Measurements from ENCODE around the gene NEK7.

The NEK7 gene

DNA sequence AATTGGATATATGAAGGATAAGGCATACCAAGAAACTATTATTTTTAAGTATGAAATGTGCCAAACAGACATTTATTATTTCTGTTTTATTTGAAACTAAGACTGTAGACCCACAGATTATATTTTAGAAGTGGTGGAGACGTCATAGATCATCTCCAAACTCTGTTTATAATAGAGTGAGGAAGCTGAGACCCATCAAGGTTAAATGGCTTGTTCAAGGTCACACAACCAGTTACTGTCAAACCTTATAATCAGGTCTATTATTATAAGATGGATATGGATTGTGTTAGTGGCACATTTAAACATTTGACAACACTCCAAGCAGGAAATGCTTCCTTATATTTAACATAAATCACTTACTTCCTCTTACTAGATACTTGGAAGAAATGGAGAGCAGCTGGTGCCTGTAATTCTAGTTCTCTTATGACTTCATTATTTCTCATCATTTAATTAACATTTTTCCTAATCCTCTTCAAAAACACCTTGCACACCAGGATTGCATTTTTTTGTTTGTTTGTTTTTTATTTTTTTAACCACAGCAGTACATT lies 117.0 kb downstream of the NEK7 start:
- Histone ChIP-seq H3K27ac (ENCODE audit: insufficient read depth, low read length, poor library complexity, severe bottlenecking) (no peak overlapping the region), H3K4me1 (ENCODE audit: control insufficient read depth, insufficient read depth, low read length, poor library complexity, severe bottlenecking) (no peaks in the 10 kb centered on the region), H3K36me3 (ENCODE audit: control insufficient read depth, insufficient read depth, low read length) (no peaks in the 10 kb centered on the region), H3K27me3 (replicated peaks; ENCODE audit: control insufficient read depth, insufficient read depth, low read length, poor library complexity, severe bottlenecking) (no peaks in the 10 kb centered on the region), H3K9me3 (ENCODE audit: control insufficient read depth, low read length) (no peaks in the 10 kb centered on the region), H3K4me3 (ENCODE audit: insufficient read depth, low read depth, low read length, poor library complexity, severe bottlenecking) (no peak overlapping the region)
- DNase-seq = no peak

DNA sequence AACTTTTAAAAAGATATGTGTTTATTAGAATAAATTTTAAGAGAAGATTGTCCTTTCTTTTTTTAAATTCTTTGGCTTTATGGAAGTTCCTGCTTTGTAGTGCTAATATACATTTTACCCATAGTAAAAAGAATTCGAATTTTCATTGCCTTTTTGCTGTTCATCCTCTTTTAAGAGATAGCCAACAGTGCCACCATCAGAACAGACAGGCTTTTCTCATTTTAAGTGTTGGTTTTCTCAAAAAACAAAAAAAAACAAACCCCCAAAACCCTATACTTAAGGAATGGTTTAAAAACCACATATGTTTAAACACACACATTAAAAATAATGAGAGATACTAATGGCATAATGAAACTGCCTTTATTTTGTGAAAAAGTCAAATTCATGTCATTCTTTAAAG lies 118.8 kb downstream of the NEK7 start:
- H3K9me3 ChIP-seq (ENCODE audit: control insufficient read depth, low read length) = no peaks in the 10 kb centered on the region
- no peaks in the 10 kb centered on the region for H3K36me3 ChIP-seq (ENCODE audit: control insufficient read depth, insufficient read depth, low read length)
- no peaks in the 10 kb centered on the region for H3K27me3 ChIP-seq (replicated peaks; ENCODE audit: control insufficient read depth, insufficient read depth, low read length, poor library complexity, severe bottlenecking)
- no peak overlapping the region for H3K27ac ChIP-seq (ENCODE audit: insufficient read depth, low read length, poor library complexity, severe bottlenecking)
- H3K4me1 ChIP-seq (ENCODE audit: control insufficient read depth, insufficient read depth, low read length, poor library complexity, severe bottlenecking) = no peaks in the 10 kb centered on the region
- no peak for DNase-seq
- no peak overlapping the region for H3K4me3 ChIP-seq (ENCODE audit: insufficient read depth, low read depth, low read length, poor library complexity, severe bottlenecking)

DNA sequence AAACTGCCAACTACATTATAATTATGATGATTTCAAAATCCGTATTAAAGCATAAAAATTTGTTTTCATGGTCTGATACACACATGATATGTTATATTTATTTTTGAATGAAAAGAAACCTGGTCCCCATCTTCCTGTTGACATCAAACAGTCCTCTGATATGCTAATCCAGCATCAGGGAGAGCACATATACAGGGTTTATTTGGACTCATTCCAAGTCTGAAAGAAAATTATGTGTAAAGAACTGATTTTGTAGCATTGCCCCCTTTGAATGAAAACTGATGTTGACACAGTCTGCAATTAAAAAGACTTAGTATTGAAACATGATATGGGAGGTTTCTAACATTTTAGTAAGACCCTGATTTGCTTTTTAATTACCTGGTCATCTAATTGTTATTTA lies 119.4 kb downstream of the NEK7 start:
- H3K27ac ChIP-seq (ENCODE audit: insufficient read depth, low read length, poor library complexity, severe bottlenecking) = no peak overlapping the region
- no peak overlapping the region for H3K4me3 ChIP-seq (ENCODE audit: insufficient read depth, low read depth, low read length, poor library complexity, severe bottlenecking)
- H3K27me3 ChIP-seq (replicated peaks; ENCODE audit: control insufficient read depth, insufficient read depth, low read length, poor library complexity, severe bottlenecking) = no peaks in the 10 kb centered on the region
- no peaks in the 10 kb centered on the region for H3K4me1 ChIP-seq (ENCODE audit: control insufficient read depth, insufficient read depth, low read length, poor library complexity, severe bottlenecking)
- H3K9me3 ChIP-seq (ENCODE audit: control insufficient read depth, low read length) = no peaks in the 10 kb centered on the region
- H3K36me3 ChIP-seq (ENCODE audit: control insufficient read depth, insufficient read depth, low read length) = no peaks in the 10 kb centered on the region
- DNase-seq = no peak

DNA sequence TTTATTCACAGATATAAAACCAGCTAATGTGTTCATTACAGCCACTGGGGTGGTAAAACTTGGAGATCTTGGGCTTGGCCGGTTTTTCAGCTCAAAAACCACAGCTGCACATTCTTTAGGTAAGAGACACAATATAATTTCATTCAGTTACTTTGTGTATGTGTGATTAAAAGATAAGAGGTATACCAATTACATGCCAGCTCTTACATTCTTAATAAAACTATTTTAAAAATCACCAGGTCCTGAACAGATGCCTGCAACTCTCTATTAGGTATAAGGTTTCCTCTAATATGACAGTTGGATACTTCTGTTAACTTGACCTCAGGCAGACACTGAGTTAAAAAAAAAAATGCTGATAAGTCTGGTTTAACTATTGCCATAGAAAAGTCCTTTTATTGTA lies 122.1 kb downstream of the NEK7 start:
- no peak for DNase-seq
- no peak overlapping the region for H3K27ac ChIP-seq (ENCODE audit: insufficient read depth, low read length, poor library complexity, severe bottlenecking)

DNA sequence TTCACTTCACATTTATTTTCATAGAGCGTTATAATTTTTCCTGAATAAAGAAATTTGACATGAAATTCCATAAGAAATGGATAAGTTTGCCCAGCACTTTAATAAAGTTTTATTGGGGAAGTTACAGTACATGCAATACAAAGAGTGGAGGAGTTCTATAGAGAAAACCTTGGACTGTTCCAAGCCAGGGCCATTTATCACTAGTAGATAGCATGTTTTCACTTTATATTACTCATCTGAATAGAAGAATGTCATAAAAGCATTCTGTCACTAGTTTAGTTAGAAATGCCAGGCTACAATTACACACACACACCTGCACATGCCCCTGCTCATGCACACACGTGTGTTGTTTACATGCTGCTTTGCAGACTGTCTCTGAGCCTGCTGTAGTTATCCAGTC lies 123.3 kb downstream of the NEK7 start:
- H3K36me3 ChIP-seq (ENCODE audit: control insufficient read depth, insufficient read depth, low read length) = no peaks in the 10 kb centered on the region
- H3K27ac ChIP-seq (ENCODE audit: insufficient read depth, low read length, poor library complexity, severe bottlenecking) = no peak overlapping the region
- no peaks in the 10 kb centered on the region for H3K4me1 ChIP-seq (ENCODE audit: control insufficient read depth, insufficient read depth, low read length, poor library complexity, severe bottlenecking)
- H3K4me3 ChIP-seq (ENCODE audit: insufficient read depth, low read depth, low read length, poor library complexity, severe bottlenecking) = no peak overlapping the region
- no peak for DNase-seq
- H3K27me3 ChIP-seq (replicated peaks; ENCODE audit: control insufficient read depth, insufficient read depth, low read length, poor library complexity, severe bottlenecking) = no peaks in the 10 kb centered on the region
- no peaks in the 10 kb centered on the region for H3K9me3 ChIP-seq (ENCODE audit: control insufficient read depth, low read length)

More for the DNA sequence above, 122.1 kb downstream of the NEK7 start:
- Histone ChIP-seq H3K27me3 (replicated peaks; ENCODE audit: control insufficient read depth, insufficient read depth, low read length, poor library complexity, severe bottlenecking) (no peaks in the 10 kb centered on the region), H3K9me3 (ENCODE audit: control insufficient read depth, low read length) (no peaks in the 10 kb centered on the region), H3K36me3 (ENCODE audit: control insufficient read depth, insufficient read depth, low read length) (no peaks in the 10 kb centered on the region), H3K4me1 (ENCODE audit: control insufficient read depth, insufficient read depth, low read length, poor library complexity, severe bottlenecking) (no peaks in the 10 kb centered on the region), H3K4me3 (ENCODE audit: insufficient read depth, low read depth, low read length, poor library complexity, severe bottlenecking) (no peak overlapping the region)

DNA sequence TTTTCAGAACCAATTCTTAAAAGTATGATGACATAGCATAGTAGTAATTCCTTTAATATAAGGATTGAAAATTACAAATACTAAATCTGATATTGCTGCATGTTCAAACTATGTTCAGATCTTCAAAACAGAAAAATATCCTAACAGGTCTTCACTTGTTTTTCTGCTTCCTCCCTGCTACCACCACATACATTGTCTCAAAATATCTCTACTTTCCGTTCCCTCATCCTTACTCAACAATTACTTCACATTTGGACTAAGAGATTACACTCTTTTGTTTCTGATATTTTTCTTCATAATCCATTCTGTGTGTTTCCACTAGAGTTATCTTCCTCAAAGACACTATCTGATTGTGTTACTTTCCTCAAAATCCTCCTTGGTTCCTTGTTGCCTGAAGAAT lies 125.1 kb downstream of the NEK7 start:
- Histone ChIP-seq H3K27me3 (replicated peaks; ENCODE audit: control insufficient read depth, insufficient read depth, low read length, poor library complexity, severe bottlenecking) (no peaks in the 10 kb centered on the region), H3K9me3 (ENCODE audit: control insufficient read depth, low read length) (no peaks in the 10 kb centered on the region), H3K36me3 (ENCODE audit: control insufficient read depth, insufficient read depth, low read length) (peaks cover 4% of the 10 kb centered on the region), H3K4me1 (ENCODE audit: control insufficient read depth, insufficient read depth, low read length, poor library complexity, severe bottlenecking) (no peaks in the 10 kb centered on the region), H3K4me3 (ENCODE audit: insufficient read depth, low read depth, low read length, poor library complexity, severe bottlenecking) (no peak overlapping the region), H3K27ac (ENCODE audit: insufficient read depth, low read length, poor library complexity, severe bottlenecking) (no peak overlapping the region)
- no peak for DNase-seq

DNA sequence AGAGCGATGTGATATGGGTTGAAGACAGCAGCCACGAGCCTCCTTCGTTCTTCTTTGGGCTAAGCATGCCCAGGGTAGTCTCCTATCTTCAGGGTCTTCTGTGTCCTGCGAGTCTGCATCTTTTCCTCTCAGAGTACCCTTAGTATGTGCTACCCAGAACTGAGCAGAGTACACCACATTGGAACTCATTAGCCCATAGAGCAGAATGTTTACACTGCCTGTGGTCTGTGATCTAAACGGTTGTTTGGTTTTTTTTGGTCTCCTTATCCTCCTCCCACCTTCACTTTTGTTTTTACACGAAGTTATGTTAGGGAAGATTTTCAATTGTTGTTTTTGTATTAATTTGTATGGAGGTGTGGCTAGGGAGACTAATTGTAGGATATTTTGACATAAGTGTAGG lies 126.4 kb downstream of the NEK7 start:
- H3K36me3 ChIP-seq (ENCODE audit: control insufficient read depth, insufficient read depth, low read length) = peaks cover 4% of the 10 kb centered on the region
- no peak for DNase-seq
- H3K9me3 ChIP-seq (ENCODE audit: control insufficient read depth, low read length) = no peaks in the 10 kb centered on the region
- no peak overlapping the region for H3K27ac ChIP-seq (ENCODE audit: insufficient read depth, low read length, poor library complexity, severe bottlenecking)
- no peaks in the 10 kb centered on the region for H3K4me1 ChIP-seq (ENCODE audit: control insufficient read depth, insufficient read depth, low read length, poor library complexity, severe bottlenecking)
- no peak overlapping the region for H3K4me3 ChIP-seq (ENCODE audit: insufficient read depth, low read depth, low read length, poor library complexity, severe bottlenecking)
- H3K27me3 ChIP-seq (replicated peaks; ENCODE audit: control insufficient read depth, insufficient read depth, low read length, poor library complexity, severe bottlenecking) = no peaks in the 10 kb centered on the region

DNA sequence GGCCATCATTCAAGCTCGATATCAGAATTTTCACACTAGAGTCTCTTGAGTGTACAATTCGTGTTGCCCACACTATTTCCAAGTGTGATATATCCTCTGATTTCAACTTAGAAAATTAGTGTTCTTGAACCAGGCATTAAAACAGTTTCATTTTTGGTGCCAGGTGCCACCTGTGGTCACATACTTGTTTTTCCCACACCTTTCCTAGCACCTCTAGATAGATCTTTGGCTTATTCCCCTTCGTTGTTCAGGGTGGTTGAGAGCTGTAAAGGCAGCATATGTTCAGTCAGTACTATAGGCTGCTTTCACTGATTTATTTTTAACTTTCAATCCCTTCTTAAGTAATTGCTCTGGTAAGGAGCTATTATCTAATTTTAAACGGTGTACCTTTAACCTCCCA lies 131.1 kb downstream of the NEK7 start:
- no peak overlapping the region for H3K4me3 ChIP-seq (ENCODE audit: insufficient read depth, low read depth, low read length, poor library complexity, severe bottlenecking)
- H3K27me3 ChIP-seq (replicated peaks; ENCODE audit: control insufficient read depth, insufficient read depth, low read length, poor library complexity, severe bottlenecking) = no peaks in the 10 kb centered on the region
- no peaks in the 10 kb centered on the region for H3K9me3 ChIP-seq (ENCODE audit: control insufficient read depth, low read length)
- peaks cover 4% of the 10 kb centered on the region for H3K36me3 ChIP-seq (ENCODE audit: control insufficient read depth, insufficient read depth, low read length)
- H3K4me1 ChIP-seq (ENCODE audit: control insufficient read depth, insufficient read depth, low read length, poor library complexity, severe bottlenecking) = no peaks in the 10 kb centered on the region
- no peak for DNase-seq
- H3K27ac ChIP-seq (ENCODE audit: insufficient read depth, low read length, poor library complexity, severe bottlenecking) = no peak overlapping the region

DNA sequence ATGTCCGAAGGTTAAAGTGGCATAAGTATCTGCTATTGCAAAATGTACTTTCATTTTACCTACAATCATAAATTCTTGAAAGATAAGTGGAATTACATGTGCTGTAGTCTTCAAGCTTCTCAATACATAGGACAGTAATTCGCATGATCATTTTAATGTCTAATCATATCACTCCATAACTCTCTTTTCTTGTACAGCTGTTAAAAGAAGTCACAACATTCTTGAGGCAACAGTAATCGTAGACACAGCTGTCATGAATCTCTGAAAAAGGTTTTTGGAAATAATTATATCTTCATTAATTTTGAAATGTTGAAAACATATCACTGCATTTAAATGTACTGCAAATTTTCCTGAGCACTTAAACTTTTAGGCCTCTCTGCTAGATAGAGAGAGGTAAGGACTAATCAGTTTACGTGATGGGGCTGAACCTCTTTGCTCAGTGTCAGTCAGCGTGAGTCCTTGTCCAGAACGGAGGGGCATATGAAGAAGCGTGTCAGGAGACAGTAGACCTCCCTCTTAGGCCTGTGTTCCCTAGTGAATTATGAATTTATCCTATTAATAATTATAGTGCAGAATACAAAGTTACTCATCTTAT lies 133.4 kb downstream of the NEK7 start:
- Histone ChIP-seq H3K27ac (ENCODE audit: insufficient read depth, low read length, poor library complexity, severe bottlenecking) (no peak overlapping the region), H3K9me3 (ENCODE audit: control insufficient read depth, low read length) (no peaks in the 10 kb centered on the region), H3K4me3 (ENCODE audit: insufficient read depth, low read depth, low read length, poor library complexity, severe bottlenecking) (no peak overlapping the region), H3K27me3 (replicated peaks; ENCODE audit: control insufficient read depth, insufficient read depth, low read length, poor library complexity, severe bottlenecking) (no peaks in the 10 kb centered on the region), H3K4me1 (ENCODE audit: control insufficient read depth, insufficient read depth, low read length, poor library complexity, severe bottlenecking) (no peaks in the 10 kb centered on the region), H3K36me3 (ENCODE audit: control insufficient read depth, insufficient read depth, low read length) (peaks cover 4% of the 10 kb centered on the region)
- DNase-seq = no peak

DNA sequence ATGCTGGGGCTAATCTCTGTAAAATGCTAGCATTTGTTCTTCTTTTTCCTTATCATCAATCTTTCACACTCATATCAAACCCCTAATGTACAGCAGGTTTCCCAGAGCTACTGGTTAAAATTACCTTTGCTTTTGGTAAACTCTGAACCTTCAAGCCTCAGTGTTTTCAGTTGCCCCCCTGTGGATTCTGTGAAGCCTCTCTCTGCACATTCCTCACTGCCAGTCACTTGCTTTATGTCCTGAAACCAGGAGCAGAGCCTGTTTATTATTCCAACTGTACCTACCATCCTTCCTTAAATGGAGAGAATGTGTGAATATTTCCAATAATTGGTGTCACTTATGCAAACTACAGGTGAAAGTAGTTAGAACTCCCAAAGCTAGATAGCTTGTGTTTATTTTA lies 134.2 kb downstream of the NEK7 start:
- Histone ChIP-seq H3K4me3 (ENCODE audit: insufficient read depth, low read depth, low read length, poor library complexity, severe bottlenecking) (no peak overlapping the region), H3K9me3 (ENCODE audit: control insufficient read depth, low read length) (no peaks in the 10 kb centered on the region), H3K4me1 (ENCODE audit: control insufficient read depth, insufficient read depth, low read length, poor library complexity, severe bottlenecking) (no peaks in the 10 kb centered on the region), H3K27ac (ENCODE audit: insufficient read depth, low read length, poor library complexity, severe bottlenecking) (no peak overlapping the region), H3K27me3 (replicated peaks; ENCODE audit: control insufficient read depth, insufficient read depth, low read length, poor library complexity, severe bottlenecking) (no peaks in the 10 kb centered on the region), H3K36me3 (ENCODE audit: control insufficient read depth, insufficient read depth, low read length) (peaks cover 4% of the 10 kb centered on the region)
- DNase-seq = no peak

Data from effector memory CD4-positive, alpha-beta T cell (primary cell).